SK-N-SH (cell line): ENCODE data around the gene CYTH3. TPM values are rescaled to one million over a fixed set of nuclear protein-coding genes. Genes with fewer than 3 reads are reported as not detected.

Source experiments
- CTCF ChIA-PET: fragments of 300-600, 350-600 bp; formaldehyde crosslinking; extraction: SDS; loops from one replicate; lab custom pipeline; 2021; lab: Yijun Ruan, JAX
- POLR2A ChIA-PET: fragments of 350-600 bp; sonication (Branson Sonifier 250); formaldehyde crosslinking; extraction: SDS; loops from one replicate; lab custom pipeline; 2020; ENCODE audit warnings: antibody characterized with exemption, inconsistent platforms; lab: Yijun Ruan, JAX
- DNase-seq: peaks from one replicate; pipeline ENCODE4 v3.0.0; 2012
- H2AFZ ChIP-seq: fragments of 200-600 bp; sonication (generic); 2 replicates; pipeline ENCODE4 v1.8.1; 2016; ENCODE audit warnings: antibody characterized with exemption, mild to moderate bottlenecking, low read depth
- H3F3A ChIP-seq: fragments of 200-600 bp; sonication (generic); replicated peaks from 2 replicates; pipeline ENCODE3; 2016; ENCODE audit warnings: antibody characterized with exemption, mild to moderate bottlenecking; ENCODE audit not compliant: insufficient read depth
- H3K27ac ChIP-seq, 2 experiments: fragments of 200-500 bp in 1 of 2; fragments of 200-600 bp in 1 of 2; sonication (Bioruptor generic) in 1 of 2; sonication (generic), shearing (Covaris generic) in 1 of 2; 2 replicates each; pipeline versions ENCODE4 v1.5.1 to v1.6.1; 2014 to 2016; ENCODE audit warnings: low read depth in 2 of 2, inconsistent platforms in 1 of 2, low read length in 1 of 2, mild to moderate bottlenecking in 1 of 2, mixed read lengths in 1 of 2
- H3K27me3 ChIP-seq: fragments of 200-600 bp; sonication (generic), shearing (Covaris generic); 2 replicates; pipeline ENCODE4 v1.6.1; 2016; ENCODE audit warnings: mixed run types; ENCODE audit not compliant: insufficient read depth
- H3K36me3 ChIP-seq, 2 experiments: fragments of 200-500 bp in 1 of 2; fragments of 200-600 bp in 1 of 2; sonication (Bioruptor generic) in 1 of 2; sonication (generic) in 1 of 2; replicated peaks in 1 of 2; 2 replicates each; pipeline versions ENCODE3 to v1.5.1; 2014 to 2016; ENCODE audit warnings: low read length in 1 of 2, mild to moderate bottlenecking in 1 of 2; ENCODE audit not compliant: insufficient read depth in 2 of 2, control insufficient read depth in 1 of 2
- H3K4me1 ChIP-seq, 2 experiments: fragments of 200-500 bp in 1 of 2; fragments of 200-600 bp in 1 of 2; sonication (Bioruptor generic) in 1 of 2; sonication (generic), shearing (Covaris generic) in 1 of 2; 2 replicates each; pipeline versions ENCODE4 v1.5.1 to v1.6.1; 2014 to 2016; ENCODE audit warnings: low read depth in 1 of 2, low read length in 1 of 2, mixed run types in 1 of 2; ENCODE audit not compliant: insufficient read depth in 2 of 2, control insufficient read depth in 1 of 2
- H3K4me2 ChIP-seq: fragments of 200-600 bp; sonication (generic), shearing (Covaris generic); 2 replicates; pipeline ENCODE4 v1.6.1; 2017; ENCODE audit warnings: mixed run types
- H3K4me3 ChIP-seq, 2 experiments: fragments of 200-500 bp in 1 of 2; fragments of 200-600 bp in 1 of 2; sonication (Bioruptor generic) in 1 of 2; sonication (generic), shearing (Covaris generic) in 1 of 2; 2 replicates each; pipeline versions ENCODE4 v1.5.1 to v1.8.1; 2014 to 2016; ENCODE audit warnings: low read depth in 2 of 2, inconsistent platforms in 1 of 2, low read length in 1 of 2, mild to moderate bottlenecking in 1 of 2, mixed read lengths in 1 of 2, moderate library complexity in 1 of 2
- H3K79me2 ChIP-seq: fragments of 200-600 bp; sonication (generic); 2 replicates; pipeline ENCODE4 v1.8.1; 2017; ENCODE audit warnings: mild to moderate bottlenecking; ENCODE audit not compliant: insufficient read depth
- H3K9ac ChIP-seq: fragments of 200-600 bp; sonication (generic); 2 replicates; pipeline ENCODE4 v1.6.1; 2017; ENCODE audit warnings: mixed run types
- H3K9me2 ChIP-seq: fragments of 200-600 bp; sonication (generic); 2 replicates; pipeline ENCODE4 v1.6.1; 2017; ENCODE audit warnings: mixed run types
- H3K9me3 ChIP-seq: fragments of 200-600 bp; sonication (generic); 2 replicates; pipeline ENCODE4 v1.6.1; 2017; ENCODE audit warnings: mixed run types, mild to moderate bottlenecking, moderate library complexity
- H4K20me1 ChIP-seq: fragments of 200-600 bp; sonication (generic); 2 replicates; pipeline ENCODE4 v1.6.1; 2017; ENCODE audit warnings: mild to moderate bottlenecking, mixed run types; ENCODE audit not compliant: insufficient read depth
- CTCF ChIP-seq: fragments of 200-600 bp; sonication (generic); IDR thresholded peaks from 2 replicates; pipeline ENCODE4 v1.6.1; 2017; ENCODE audit warnings: antibody characterized with exemption, mild to moderate bottlenecking, moderate library complexity
- GABPA ChIP-seq: IDR thresholded peaks from 2 replicates; pipeline ENCODE4 v1.4.0; 2012; ENCODE audit warnings: low read depth, mild to moderate bottlenecking
- GATA2 ChIP-seq: sonication (generic); formaldehyde crosslinking; IDR thresholded peaks from 2 replicates; pipeline ENCODE4 v1.5.0; 2020; ENCODE audit warnings: mild to moderate bottlenecking, missing genetic modification reagents
- IRF3 ChIP-seq: fragments of 150-350 bp; IDR thresholded peaks from 2 replicates; pipeline ENCODE4 v1.6.1; 2016; ENCODE audit warnings: mild to moderate bottlenecking, low read depth, low read length
- JUND ChIP-seq: IDR thresholded peaks from 2 replicates; pipeline ENCODE4 v1.4.0; 2012
- NFIC ChIP-seq: IDR thresholded peaks from 2 replicates; pipeline ENCODE4 v1.4.0; 2012; ENCODE audit warnings: borderline replicate concordance
- PBX3 ChIP-seq: IDR thresholded peaks from 2 replicates; pipeline ENCODE4; 2012
- RAD21 ChIP-seq: IDR thresholded peaks from 2 replicates; pipeline ENCODE4 v1.6.1; 2012; ENCODE audit warnings: mild to moderate bottlenecking, low read length
- RFX5 ChIP-seq: IDR thresholded peaks from 2 replicates; pipeline ENCODE4 v1.6.1; 2012; ENCODE audit warnings: mild to moderate bottlenecking, improper control_type of control experiment, low read length
- RXRA ChIP-seq: IDR thresholded peaks from 2 replicates; pipeline ENCODE4 v1.4.0; 2012; ENCODE audit warnings: low read depth, mild to moderate bottlenecking, borderline replicate concordance
- SIN3A ChIP-seq: IDR thresholded peaks from 2 replicates; pipeline ENCODE4 v1.6.1; 2012; ENCODE audit warnings: low read depth, mild to moderate bottlenecking, low read length, moderate library complexity, borderline replicate concordance
- SMC3 ChIP-seq: IDR thresholded peaks from 2 replicates; pipeline ENCODE4 v1.6.1; 2012; ENCODE audit warnings: low read depth, low read length, improper control_type of control experiment
- TAF1 ChIP-seq: IDR thresholded peaks from 2 replicates; pipeline ENCODE4 v1.6.1; 2012; ENCODE audit warnings: low read depth, mild to moderate bottlenecking, low read length, moderate library complexity, borderline replicate concordance
- TCF12 ChIP-seq: IDR thresholded peaks from 2 replicates; pipeline ENCODE4 v1.4.0; 2012
- TEAD4 ChIP-seq: IDR thresholded peaks from 2 replicates; pipeline ENCODE4 v1.4.0; 2012; ENCODE audit warnings: mild to moderate bottlenecking, borderline replicate concordance; ENCODE audit not compliant: insufficient read depth
- YY1 ChIP-seq: IDR thresholded peaks from 2 replicates; pipeline ENCODE4 v1.4.0; 2012; ENCODE audit warnings: low read depth, mild to moderate bottlenecking
- WGBS: methylation state at CpG from one replicate; pipeline ENCODE4 v1.1.6; 2017; ENCODE audit warnings: low lambda C conversion rate; 5-methylcytosine and 5-hydroxymethylcytosine counted together
- polyA plus RNA-seq, 3 experiments: library from polyadenylated mRNA; depleted of rRNA; stranded (reverse); fragments of >200 nt; gene quantifications; 2 replicates each; pipeline ENCODE4 v1.2.3, GENCODE V29; 2012

CYTH3 gene
- polyA plus RNA-seq, 1 of the 3 experiments (the other 2 are of a cell fraction): 55.1 TPM

DNA sequence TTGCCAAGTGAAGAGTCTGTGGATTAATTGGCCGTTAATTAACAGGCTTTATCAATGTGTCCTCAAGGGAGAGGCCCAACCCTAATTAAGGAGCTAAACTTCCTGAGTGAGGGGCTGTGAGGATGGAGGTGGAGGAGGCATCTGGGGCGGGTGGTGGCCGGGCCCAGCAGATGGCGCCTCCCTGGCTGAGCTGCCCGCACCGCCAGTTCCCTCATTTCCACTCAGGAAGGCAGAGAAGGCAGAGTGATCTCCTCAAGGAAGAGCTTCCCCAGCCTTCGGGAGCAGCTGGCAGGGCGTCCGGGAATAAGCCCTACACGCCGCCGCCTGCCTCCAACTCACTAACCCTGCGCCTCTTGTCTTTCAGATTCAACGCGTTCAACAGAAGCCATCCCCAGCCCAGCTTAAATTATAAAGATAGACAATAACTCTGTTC is 112.2 kb downstream of the CYTH3 start:
- Histone ChIP-seq H2AFZ (no peak overlapping the region), H4K20me1 (peaks cover 4% of the 10 kb centered on the region; the same call in 1 of the 2 replicates), H3K9me2 (no peaks in the 10 kb centered on the region), H3K4me2 (no peak overlapping the region), H3K79me2 (peaks cover 17% of the 10 kb centered on the region; the same call in 1 of the 2 replicates), H3K9ac (no peak overlapping the region), H3F3A (peaks cover 27% of the 10 kb centered on the region), H3K27me3 (no peaks in the 10 kb centered on the region), H3K4me1 (peaks cover 0 to 30% of the 10 kb centered on the region in 2 experiments; a peak in 1 of 4 replicates), H3K9me3 (no peaks in the 10 kb centered on the region), H3K4me3 (no peak overlapping the region; a peak in 1 of 4 replicates), H3K36me3 (peaks cover 50 to 94% of the 10 kb centered on the region in 2 experiments), H3K27ac (peak overlapping the region; percentile 24 to 48; a peak in 3 of 4 replicates)
- peak; percentile 98 for TF ChIP-seq SMC3
- peak; percentile 82 for TF ChIP-seq RAD21
- TF ChIP-seq CTCF: peak; percentile 92
- TF ChIP-seq SIN3A: no peak
- peak; percentile 96 for DNase-seq
- WGBS: 77% methylated on average over 15 of the region's 15 CpGs
- CTCF ChIA-PET: interaction anchor here (0.6 to 5.8 kb wide), 69 partner anchors 8 to 467 kb away, joined by 3 to 153 read pairs (median 4); partner anchors contain the start of genes AIMP2 and PMS2
- POLR2A ChIA-PET: interaction anchor here (0.6 to 0.9 kb wide), 3 partner anchors 9 to 161 kb away, joined by 3 read pairs; no protein-coding TSS in a partner anchor

DNA sequence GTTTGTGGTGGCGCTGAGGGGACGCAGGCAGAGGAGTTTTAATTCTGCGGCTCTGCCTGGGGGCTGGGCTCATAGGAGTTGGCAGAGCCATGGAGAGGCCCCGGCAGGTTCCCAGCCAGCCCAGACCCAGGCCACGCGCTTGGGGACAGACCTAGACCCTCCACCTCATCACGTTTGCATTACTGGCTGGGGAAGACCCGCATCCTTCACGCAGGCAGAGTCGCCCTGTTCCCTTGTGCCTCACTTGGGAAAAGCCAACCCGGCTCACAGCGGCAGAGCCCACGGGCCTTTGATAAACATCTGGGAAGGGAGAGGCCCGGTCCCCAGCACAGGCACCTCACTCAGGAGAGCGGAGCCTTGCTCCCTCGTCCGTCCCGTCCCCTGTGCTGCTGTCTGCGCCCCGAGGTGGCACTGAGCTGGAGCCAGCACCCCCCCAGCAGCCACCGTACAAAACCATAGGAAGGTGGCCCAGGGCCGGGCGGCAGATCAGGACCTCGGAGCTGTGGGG is 112.8 kb downstream of the CYTH3 start:
- no peaks in the 10 kb centered on the region for H3K27me3 ChIP-seq
- TF ChIP-seq GATA2 (CRISPR knock-in tag): peak; percentile 55
- no peak for TF ChIP-seq TEAD4
- H2AFZ ChIP-seq: no peak overlapping the region
- ChIA-PET POLR2A (interaction anchor here (0.6 to 0.9 kb wide), 2 partner anchors 153 to 161 kb away, joined by 3 read pairs; no protein-coding TSS in a partner anchor), CTCF (interaction anchor here (0.6 to 5.8 kb wide), 59 partner anchors 9 to 466 kb away, joined by 3 to 153 read pairs (median 5); partner anchors contain the start of genes AIMP2 and PMS2)
- H3K9ac ChIP-seq: no peak overlapping the region
- H3K4me1 ChIP-seq: peaks cover 0 to 28% of the 10 kb centered on the region in 2 experiments; a peak in 1 of 4 replicates
- H4K20me1 ChIP-seq: peaks cover 4% of the 10 kb centered on the region; the same call in 1 of the 2 replicates
- no peak overlapping the region for H3K4me2 ChIP-seq
- peaks cover 27% of the 10 kb centered on the region for H3F3A ChIP-seq
- H3K9me3 ChIP-seq: no peaks in the 10 kb centered on the region
- no peak overlapping the region for H3K4me3 ChIP-seq
- H3K27ac ChIP-seq: peak overlapping the region; percentile 24 to 48
- WGBS: 80% methylated on average over 24 of the region's 24 CpGs
- peak; percentile 75 for DNase-seq
- H3K79me2 ChIP-seq: peaks cover 19% of the 10 kb centered on the region; the same call in 1 of the 2 replicates
- H3K36me3 ChIP-seq: peaks cover 54 to 94% of the 10 kb centered on the region in 2 experiments
- no peaks in the 10 kb centered on the region for H3K9me2 ChIP-seq

- no peaks in the 10 kb centered on the region for H3K9me2 ChIP-seq
- H3K4me2 ChIP-seq: no peak overlapping the region
- H2AFZ ChIP-seq: no peak overlapping the region
- peak overlapping the region in 1 of 2 experiments; percentile 24; a peak in 2 of 4 replicates for H3K27ac ChIP-seq
- POLR2A ChIA-PET: no interaction called here
- H3K9me3 ChIP-seq: no peaks in the 10 kb centered on the region
- no peak for TF ChIP-seq RAD21
- TF ChIP-seq TCF12: no peak
- no peak for TF ChIP-seq IRF3
- TF ChIP-seq JUND: no peak
- no peak for TF ChIP-seq TAF1
- TF ChIP-seq TEAD4: no peak
- no peak for TF ChIP-seq PBX3
- no peak for TF ChIP-seq YY1
- TF ChIP-seq SIN3A: no peak
- TF ChIP-seq RFX5: no peak
- TF ChIP-seq NFIC: no peak
- TF ChIP-seq GABPA: no peak
- TF ChIP-seq RXRA: no peak
- CTCF ChIA-PET: interaction anchor here (0.6 to 5.8 kb wide), 21 partner anchors 8 to 177 kb away, joined by 3 to 153 read pairs (median 9); no protein-coding TSS in a partner anchor
- 92% methylated on average over 11 of the region's 11 CpGs for WGBS
- peaks cover 19% of the 10 kb centered on the region; the same call in 1 of the 2 replicates for H3K79me2 ChIP-seq
- no peak overlapping the region for H3K9ac ChIP-seq
- no peaks in the 10 kb centered on the region for H3K27me3 ChIP-seq
- H3K4me3 ChIP-seq: no peak overlapping the region
- peaks cover 23% of the 10 kb centered on the region for H3F3A ChIP-seq
- peak; percentile 65 for DNase-seq
- H4K20me1 ChIP-seq: peaks cover 4% of the 10 kb centered on the region; the same call in 1 of the 2 replicates
- peaks cover 55 to 94% of the 10 kb centered on the region in 2 experiments for H3K36me3 ChIP-seq
- peaks cover 0 to 28% of the 10 kb centered on the region in 2 experiments; a peak in 1 of 4 replicates for H3K4me1 ChIP-seq
Observed at GRCh38 chr7:6159097-6159483, 113.3 kb downstream of the CYTH3 start.
